ENCODE measurements around the gene CDH24. TPM values are rescaled to one million over a fixed set of nuclear protein-coding genes. Genes with fewer than 3 reads are reported as not detected.

CDH24 gene
- total and polyA plus RNA-seq, 2 donors (not counting 3 experiments of a cell fraction or from before 2014, with no cell fraction given) = 21.7 to 52.9 TPM

GRCh38 chr14:23069413-23069806 is 12.1 kb upstream of the CDH24 start:
- H3K4me1 ChIP-seq (ENCODE audit: control insufficient read depth, extremely low read depth, insufficient read depth, low read length) = peaks cover 26% of the 10 kb centered on the region
- intact Hi-C loops (cut with micrococcal nuclease) (loop anchor here (1.0 kb wide), 3 partner anchors 9 to 40 kb away; partner anchors contain the start of genes ACIN1 and C14orf119), dilution Hi-C loops (cut with MboI; ENCODE audit: extremely low pct_ligation_motif_present, low sequenced_read_pairs) (loop anchor here (10.0 kb wide), 1 partner anchor 85 kb away; the partner anchor contains the start of gene AJUBA)
- H3K9ac ChIP-seq (replicated peaks; ENCODE audit: extremely low read depth, insufficient read depth, low read length) = peak overlapping the region; percentile 18
- H3K9me1 ChIP-seq (replicated peaks; ENCODE audit: control insufficient read depth, extremely low read depth, insufficient read depth, low read length) = no peaks in the 10 kb centered on the region
- no peak for DNase-seq (ENCODE audit: low read depth, low spot score)
- H3K4me3 ChIP-seq (replicated peaks in 1 of 3; ENCODE audit: insufficient read depth in 1 of 3, low read depth in 1 of 3, low read length in 3 of 3) = no peak overlapping the region
- FAIRE-seq = no peak
- peaks cover 4% of the 10 kb centered on the region for H4K20me1 ChIP-seq (replicated peaks; ENCODE audit: control insufficient read depth, extremely low read depth, insufficient read depth, low read length)
- ChIA-PET CTCF (interaction anchor here (0.6 to 2.0 kb wide), 53 partner anchors 8 to 519 kb away, joined by 3 to 141 read pairs (median 6); partner anchors contain the start of genes ACIN1, AJUBA, C14orf119 and CDH24), POLR2A (interaction anchor here (0.8 to 1.2 kb wide), 5 partner anchors 9 to 140 kb away, joined by 3 to 8 read pairs (median 5); partner anchors contain the start of genes ACIN1, AJUBA, C14orf119 and PRMT5)
- H3K79me2 ChIP-seq (ENCODE audit: control insufficient read depth, insufficient read depth, low read length) = peaks cover 54% of the 10 kb centered on the region
- H2AFZ ChIP-seq (ENCODE audit: low read depth, low read length) = no peak overlapping the region
- no TSS peak for BruUV-seq (replicated peaks)
- TF ChIP-seq MYC (IDR thresholded peaks at IDR 0.05; ENCODE audit: low read depth, low read length) = no peak
- TF ChIP-seq FOS (IDR thresholded peaks at IDR 0.05; ENCODE audit: borderline replicate concordance, insufficient read depth, low read length) = no peak
- no peak for TF ChIP-seq MAX (IDR thresholded peaks at IDR 0.05; ENCODE audit: insufficient read depth, insufficient read length)
- TF ChIP-seq JUN (IDR thresholded peaks at IDR 0.05; ENCODE audit: borderline replicate concordance, insufficient read depth, insufficient read length, low read depth) = no peak
- TF ChIP-seq GATA2 (IDR thresholded peaks at IDR 0.05; ENCODE audit: insufficient read depth, insufficient read length, low read depth, low read length) = no peak
- TF ChIP-seq POLR2AphosphoS5 (IDR thresholded peaks at IDR 0.05; ENCODE audit: insufficient read depth, low read depth, low read length) = no peak
- no peak for TF ChIP-seq EZH2 (IDR thresholded peaks at IDR 0.05; ENCODE audit: borderline replicate concordance, low read depth, low read length, severe bottlenecking)
- no peak for TF ChIP-seq CTCF (IDR thresholded peaks at IDR 0.05; ENCODE audit: extremely low read depth in 1 of 2, insufficient read depth in 1 of 2, low read depth in 1 of 2, low read length in 2 of 2)
- TF ChIP-seq POLR2A (IDR thresholded peaks at IDR 0.05; ENCODE audit: low read depth, low read length) = no peak
- no peaks in the 10 kb centered on the region for H3K9me3 ChIP-seq (replicated peaks; ENCODE audit: control insufficient read depth, insufficient read depth, low read length)
- peak overlapping the region; percentile 35 for H3K27ac ChIP-seq (ENCODE audit: insufficient read depth, low read depth, low read length)
- H3K27me3 ChIP-seq (ENCODE audit: control insufficient read depth in 2 of 2, insufficient read depth in 2 of 2, low read length in 2 of 2) = no peaks in the 10 kb centered on the region
- H3K4me2 ChIP-seq (ENCODE audit: insufficient read depth, low read length) = peak overlapping the region; percentile 23
- peaks cover 30 to 32% of the 10 kb centered on the region in 2 experiments for H3K36me3 ChIP-seq (ENCODE audit: control insufficient read depth in 2 of 2, extremely low read depth in 1 of 2, insufficient read depth in 2 of 2, low read length in 2 of 2)
